A549 (cell line): ENCODE results near the gene TRAM2. TPM values are rescaled to one million over a fixed set of nuclear protein-coding genes. Genes with fewer than 3 reads are reported as not detected.

Experiments used
- ATAC-seq, 2 experiments: fragments of 200-7000 bp in 1 of 2; fragments of >200 bp in 1 of 2; cut with Nextera tagmentation in 1 of 2; cut with Tn5 transposase in 1 of 2; 3 replicates each; pipeline versions ENCODE4 v1.8.0 to v1.9.1; 2018 to 2020; ENCODE audit warnings: mild to moderate bottlenecking in 1 of 2, moderate library complexity in 1 of 2
- CTCF ChIA-PET: fragments of 300-600 bp; sonication (Branson Sonifier 250); formaldehyde crosslinking; extraction: SDS; loops from one replicate; lab custom pipeline; 2021; ENCODE audit warnings: antibody characterized with exemption, inconsistent platforms; lab: Yijun Ruan, JAX
- POLR2A ChIA-PET: fragments of 350-600 bp; formaldehyde crosslinking; extraction: SDS; loops from one replicate; lab custom pipeline; 2021; ENCODE audit warnings: antibody characterized with exemption, inconsistent platforms; lab: Yijun Ruan, JAX
- DNase-seq, 2 experiments: peaks; one replicate each; pipeline versions ENCODE4 v3.0.0 to v3.0.0-alpha.2; 2011 to 2016; ENCODE audit warnings: low read depth in 1 of 2, low spot score in 1 of 2
- FAIRE-seq: peaks from 2 replicates; lab custom pipeline; 2011; peaks lifted over from hg19 to GRCh38; lab: Jason Lieb, UNC
- H3K27ac ChIP-seq, 2 experiments: fragments of >200 bp; sonication (Bioruptor Twin); formaldehyde crosslinking; 3 replicates each; pipeline ENCODE4 v1.5.1; 2016 to 2017
- H3K4me1 ChIP-seq: fragments of >200 bp; sonication (Bioruptor Twin); formaldehyde crosslinking; 3 replicates; pipeline ENCODE4 v1.6.1; 2016
- H3K4me2 ChIP-seq: fragments of >200 bp; sonication (Bioruptor Twin); formaldehyde crosslinking; 3 replicates; pipeline ENCODE4 v1.6.1; 2016
- H3K4me3 ChIP-seq: fragments of >200 bp; sonication (Bioruptor Twin); formaldehyde crosslinking; 3 replicates; pipeline ENCODE4 v1.5.1; 2016
- H3K9me3 ChIP-seq: fragments of >200 bp; sonication (Bioruptor Twin); formaldehyde crosslinking; 3 replicates; pipeline ENCODE4 v1.6.1; 2016
- BCL3 ChIP-seq: fragments of >200 bp; sonication (Bioruptor Twin); formaldehyde crosslinking; IDR thresholded peaks from 3 replicates; pipeline ENCODE4 v1.6.1; 2016
- CBX8 ChIP-seq: fragments of 200-600 bp; sonication (generic); IDR thresholded peaks from 2 replicates; pipeline ENCODE4 v1.6.1; 2016
- CHD2 ChIP-seq: fragments of 150-350 bp; IDR thresholded peaks from 2 replicates; pipeline ENCODE4 v1.6.1; 2014; ENCODE audit warnings: low read length; ENCODE audit not compliant: partially characterized antibody
- CTCF ChIP-seq: fragments of >200 bp; sonication (Bioruptor Twin); formaldehyde crosslinking; IDR thresholded peaks from 3 replicates; pipeline ENCODE4 v1.5.1; 2016
- EHF ChIP-seq: fragments of 250-450 bp; sonication (Bioruptor Pico); IDR thresholded peaks from 2 replicates; pipeline ENCODE4 v1.5.0; 2020; ENCODE audit warnings: mild to moderate bottlenecking
- ESRRA ChIP-seq: fragments of 150-350 bp; IDR thresholded peaks from 2 replicates; pipeline ENCODE4 v1.6.1; 2014; ENCODE audit warnings: mild to moderate bottlenecking, low read length, borderline replicate concordance
- FOXS1 ChIP-seq: fragments of 250-450 bp; sonication (Bioruptor Pico); IDR thresholded peaks from 2 replicates; pipeline ENCODE4 v1.5.0; 2020; ENCODE audit warnings: mild to moderate bottlenecking, moderate library complexity
- HDAC2 ChIP-seq: fragments of 200-600 bp; sonication (generic); IDR thresholded peaks from 2 replicates; pipeline ENCODE4 v1.6.1; 2016
- HES2 ChIP-seq: fragments of >200 bp; sonication (Bioruptor Twin); formaldehyde crosslinking; IDR thresholded peaks from 2 replicates; pipeline ENCODE4 v1.6.1; 2016
- HEYL ChIP-seq: fragments of 250-450 bp; sonication (Bioruptor Pico); IDR thresholded peaks from 2 replicates; pipeline ENCODE4 v1.8.0; 2021; ENCODE audit warnings: mild to moderate bottlenecking, moderate library complexity
- JUNB ChIP-seq: fragments of >200 bp; sonication (Bioruptor Twin); formaldehyde crosslinking; IDR thresholded peaks from 2 replicates; pipeline ENCODE4 v1.6.1; 2016
- NR3C1 ChIP-seq: fragments of >200 bp; sonication (Bioruptor Twin); formaldehyde crosslinking; IDR thresholded peaks from 3 replicates; pipeline ENCODE4 v1.6.1; 2017
- PBX3 ChIP-seq: IDR thresholded peaks from 2 replicates; pipeline ENCODE4 v1.6.1; 2012
- PHF8 ChIP-seq: fragments of 200-600 bp; sonication (generic); IDR thresholded peaks from 2 replicates; pipeline ENCODE4 v1.6.1; 2016; ENCODE audit warnings: low read depth, mild to moderate bottlenecking, antibody characterized with exemption, moderate library complexity, borderline replicate concordance
- POLR2AphosphoS2 ChIP-seq: conservative IDR thresholded peaks from 2 replicates; pipeline ENCODE4 v1.6.1; 2012; ENCODE audit warnings: low read length, improper control_type of control experiment, inconsistent platforms
- RARB ChIP-seq: fragments of 250-450 bp; sonication (Bioruptor Pico); IDR thresholded peaks from 2 replicates; pipeline ENCODE4 v1.8.0; 2021; ENCODE audit warnings: mild to moderate bottlenecking, moderate library complexity
- TFCP2L1 ChIP-seq: fragments of 250-450 bp; sonication (Bioruptor Pico); IDR thresholded peaks from 2 replicates; pipeline ENCODE4 v1.5.0; 2021; ENCODE audit warnings: mild to moderate bottlenecking
- USF2 ChIP-seq: fragments of 450-650 bp; IDR thresholded peaks from 2 replicates; pipeline ENCODE4 v1.6.1; 2014; ENCODE audit warnings: antibody characterized with exemption
- ZC3H11A ChIP-seq: fragments of 450-650 bp; IDR thresholded peaks from 2 replicates; pipeline ENCODE4 v1.6.1; 2014; ENCODE audit warnings: antibody characterized with exemption, mild to moderate bottlenecking
- WGBS: methylation state at CpG from one replicate; pipeline ENCODE4 v1.1.6; 2017; ENCODE audit errors: missing lambda C conversion rate; 5-methylcytosine and 5-hydroxymethylcytosine counted together
- polyA plus RNA-seq, 4 experiments: library from polyadenylated mRNA; depleted of rRNA in 3 of 4; stranded (reverse); fragments of >200 nt; fragmentation: RNase III in 1 of 4; extraction: RNeasy Plus Mini Kit Qiagen cat#74134 plus additional on column Dnase treatment in 1 of 4; gene quantifications; 2 replicates in 3 of 4; 3 replicates in 1 of 4; pipeline ENCODE4 v1.2.3, GENCODE V29; 2011 to 2017

TRAM2 gene
- polyA plus RNA-seq, 2 of the 4 experiments (the other 2 are of a cell fraction): 16.4 to 25.4 TPM

- Histone ChIP-seq H3K27ac (no peak overlapping the region), H3K4me3 (no peak overlapping the region), H3K9me3 (no peaks in the 10 kb centered on the region), H3K4me2 (no peak overlapping the region), H3K4me1 (peaks cover 57% of the 10 kb centered on the region)
- 90% methylated on average over 5 of the region's 5 CpGs for WGBS
- FAIRE-seq (no peak), DNase-seq (no peak), ATAC-seq (no peak)
- ChIA-PET POLR2A (no interaction called here), CTCF (no interaction called here)
- TF ChIP-seq HDAC2 (no peak), HES2 (no peak), TFCP2L1 (no peak), JUNB (no peak), CTCF (no peak), PHF8 (no peak), BCL3 (no peak), PBX3 (no peak), HEYL (CRISPR knock-in tag) (no peak), CHD2 (no peak), ESRRA (no peak), USF2 (no peak), RARB (CRISPR knock-in tag) (no peak), POLR2AphosphoS2 (no peak), CBX8 (no peak)
Observed at GRCh38 chr6:52538901-52539354, 37.9 kb downstream of the TRAM2 start.

GRCh38 chr6:52538252-52538900 lies 38.5 kb downstream of the TRAM2 start:
- ATAC-seq: no peak
- DNase-seq: no peak
- Histone ChIP-seq H3K27ac (peak overlapping the region in 1 of 2 experiments; percentile 30; a peak in 1 of 6 replicates), H3K4me1 (peaks cover 52% of the 10 kb centered on the region), H3K4me2 (no peak overlapping the region), H3K9me3 (no peaks in the 10 kb centered on the region), H3K4me3 (no peak overlapping the region)
- WGBS: 94% methylated on average over 2 of the region's 5 CpGs
- POLR2A ChIA-PET: no interaction called here
- TF ChIP-seq CBX8 (no peak), NR3C1 (no peak), RARB (CRISPR knock-in tag) (no peak), FOXS1 (CRISPR knock-in tag) (no peak), EHF (CRISPR knock-in tag) (no peak), USF2 (no peak), ZC3H11A (no peak), HDAC2 (no peak)
- CTCF ChIA-PET: no interaction called here
- no peak for FAIRE-seq
